Cerebellar nuclear complex (tissue), 1 donor: ENCODE measurements around the gene HLA-DRA.
"Not testable (repeated sequence)": the region's sequence is repeated elsewhere in the genome, so short reads cannot be mapped to it uniquely, and the experiment has no call there.

Experiments
- DNase-seq, 2 experiments: peaks; one replicate each; lab custom pipeline; 2025; lab: John Stamatoyannopoulos, UW

The HLA-DRA gene

GRCh38 chr6:32431142-32431541 is 8.5 kb upstream of the HLA-DRA start:
- DNase-seq: no peak

GRCh38 chr6:32432050-32432450 is 7.6 kb upstream of the HLA-DRA start:
- DNase-seq: no peak

GRCh38 chr6:32433950-32434349 is 5.7 kb upstream of the HLA-DRA start:
- DNase-seq: not testable (repeated sequence)

- DNase-seq: no peak
Observed at GRCh38 chr6:32436186-32436585, 3.5 kb upstream of the HLA-DRA start.

GRCh38 chr6:32436995-32437836 is 2.5 kb upstream of the HLA-DRA start:
- no peak for DNase-seq

- DNase-seq: no peak
Observed at GRCh38 chr6:32439139-32439538, 548 bp upstream of the HLA-DRA start.

GRCh38 chr6:32442243-32442667 is 2.6 kb downstream of the HLA-DRA start:
- DNase-seq: no peak

GRCh38 chr6:32442977-32443552 is 3.4 kb downstream of the HLA-DRA start:
- no peak for DNase-seq

GRCh38 chr6:32444433-32444832 is 4.7 kb downstream of the HLA-DRA start:
- DNase-seq: no peak

- DNase-seq: no peak
Observed at GRCh38 chr6:32445321-32445854, 5.7 kb downstream of the HLA-DRA start.

- DNase-seq: no peak
Observed at GRCh38 chr6:32447932-32448331, 8.2 kb downstream of the HLA-DRA start.

- DNase-seq: no peak
Observed at GRCh38 chr6:32449088-32449736, 9.5 kb downstream of the HLA-DRA start.

- DNase-seq: no peak
Observed at GRCh38 chr6:32457054-32457453, 17.4 kb downstream of the HLA-DRA start.

- no peak for DNase-seq
Observed at GRCh38 chr6:32459781-32460424, 20.2 kb downstream of the HLA-DRA start.

- DNase-seq: no peak
Observed at GRCh38 chr6:32460528-32460927, 20.8 kb downstream of the HLA-DRA start.

GRCh38 chr6:32461493-32461892 is 21.8 kb downstream of the HLA-DRA start:
- DNase-seq: no peak

- DNase-seq: no peak
Observed at GRCh38 chr6:32462609-32463008, 22.9 kb downstream of the HLA-DRA start.

GRCh38 chr6:32467743-32468503 is 28.2 kb downstream of the HLA-DRA start:
- not testable (repeated sequence) for DNase-seq

- no peak for DNase-seq
Observed at GRCh38 chr6:32472781-32473375, 33.2 kb downstream of the HLA-DRA start.

GRCh38 chr6:32473376-32474348 is 34.0 kb downstream of the HLA-DRA start:
- not testable (repeated sequence) for DNase-seq
